NCI-H146 treated with DMSO at 0.1 percent for 48 hours (cell line): Measurements from ENCODE around the gene PBX3.

ENCODE experiments used
- DNase-seq: peaks from one replicate; lab custom pipeline; 2025; ENCODE audit not compliant: unreplicated experiment; lab: John Stamatoyannopoulos, UW

PBX3 gene

DNA sequence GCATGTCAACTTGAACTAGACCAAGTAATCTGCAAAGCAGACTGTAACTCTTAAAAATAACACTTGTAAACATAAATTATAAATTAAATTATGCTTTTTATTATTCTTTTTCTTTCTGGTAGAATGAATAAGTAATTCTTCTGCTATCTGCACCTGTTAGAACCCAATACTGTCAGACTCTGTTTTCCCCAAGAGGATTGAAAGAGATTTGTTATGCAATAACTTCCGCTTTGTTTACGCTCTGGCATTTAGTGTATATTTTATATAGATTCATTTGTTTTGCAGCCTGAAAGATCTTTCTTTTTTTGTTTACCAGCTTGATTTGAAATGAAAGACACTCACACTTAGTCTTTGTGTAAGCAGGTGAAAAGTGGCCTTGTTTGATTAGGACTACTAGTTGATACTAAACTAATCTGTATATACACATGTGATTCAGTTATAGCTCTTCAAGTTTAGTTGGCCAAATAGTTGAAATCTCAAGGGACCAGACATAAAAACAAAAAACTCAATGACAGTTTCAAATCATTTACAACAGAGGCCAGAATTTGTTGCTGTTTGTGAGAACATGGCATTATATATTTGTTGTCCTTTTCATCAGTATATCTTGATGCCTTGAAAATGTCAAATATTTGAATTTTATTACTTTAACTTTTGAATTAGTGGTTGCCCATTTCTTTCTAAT is 155.8 kb downstream of the PBX3 start:
- no peak for DNase-seq

- no peak for DNase-seq
Observed at GRCh38 chr9:125904155-125904851, 157.1 kb downstream of the PBX3 start.

DNA sequence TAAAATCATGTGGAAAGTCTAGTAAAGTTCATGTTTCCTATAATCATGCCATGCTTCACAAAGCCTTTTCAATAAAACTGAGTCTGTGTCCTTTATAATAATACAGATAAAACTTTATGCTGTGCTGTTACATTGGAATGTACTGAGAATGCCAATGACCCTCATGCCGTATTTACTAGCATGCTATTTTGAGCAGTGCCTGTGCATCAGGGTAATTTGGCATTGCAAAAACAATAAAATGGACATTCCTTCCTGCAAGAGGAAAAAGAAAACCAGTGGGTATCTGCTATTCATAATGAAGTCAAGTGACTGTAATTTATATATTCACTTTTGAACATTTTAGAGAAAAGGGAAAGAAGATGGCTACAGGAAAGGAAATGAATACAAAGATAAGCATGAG is 159.0 kb downstream of the PBX3 start:
- no peak for DNase-seq

DNA sequence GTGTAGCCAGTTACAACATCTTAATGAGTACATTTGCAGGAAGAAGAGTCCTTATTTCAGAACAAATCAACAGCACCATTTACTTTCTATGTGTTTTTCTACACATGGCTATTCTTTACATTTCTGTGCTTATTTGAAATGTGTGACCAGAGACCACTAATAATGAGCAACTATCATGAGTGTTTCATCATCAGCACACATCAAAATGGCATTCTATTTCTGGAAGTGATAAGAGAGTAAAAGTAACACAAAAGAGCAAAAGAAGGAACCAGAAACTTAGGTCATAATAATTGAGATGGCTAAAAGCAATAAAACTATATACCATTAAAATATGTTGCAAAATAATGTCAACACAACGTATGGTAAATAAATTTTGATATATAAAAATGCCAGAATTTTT is 159.7 kb downstream of the PBX3 start:
- DNase-seq: no peak

- DNase-seq: no peak
Observed at GRCh38 chr9:125908136-125908535, 161.0 kb downstream of the PBX3 start.

DNA sequence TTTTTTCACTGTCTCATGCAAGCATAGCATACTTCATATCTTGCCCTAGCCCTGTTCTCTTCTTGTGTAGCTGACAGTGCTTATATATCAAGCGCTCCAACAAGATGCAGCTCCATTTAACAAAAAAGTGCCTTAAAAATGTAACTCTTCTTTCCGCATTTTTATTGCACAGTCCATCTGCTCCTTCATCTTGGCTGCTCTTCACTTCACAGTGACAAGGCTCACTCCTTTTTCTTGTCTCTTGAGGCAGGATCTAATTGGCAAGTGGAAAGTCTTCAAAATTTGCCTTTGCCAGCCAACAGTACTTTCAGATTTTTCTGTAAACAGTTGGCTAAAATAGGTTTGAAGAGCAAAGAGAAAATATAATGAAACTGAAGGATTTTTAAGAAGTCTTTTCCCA is 161.8 kb downstream of the PBX3 start:
- no peak for DNase-seq

DNA sequence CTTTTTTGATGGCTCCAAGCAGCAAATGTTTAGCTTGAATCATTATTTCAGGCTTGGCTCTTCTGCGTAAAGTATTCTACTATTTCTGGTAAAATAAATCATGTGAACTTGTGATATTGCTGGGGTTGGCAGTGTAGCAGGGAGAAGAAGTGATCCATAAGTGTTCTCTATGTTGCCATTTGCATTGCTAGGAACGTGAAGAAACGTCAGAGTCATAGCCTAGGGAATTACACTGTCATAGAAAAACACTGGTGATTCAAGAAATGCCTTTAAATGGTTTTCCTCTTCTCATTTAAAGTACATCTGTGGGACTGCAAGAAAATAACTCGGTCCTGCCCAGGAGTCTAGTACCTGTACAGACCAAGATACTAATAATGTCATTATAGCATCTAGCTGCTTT is 162.3 kb downstream of the PBX3 start:
- DNase-seq: no peak

DNA sequence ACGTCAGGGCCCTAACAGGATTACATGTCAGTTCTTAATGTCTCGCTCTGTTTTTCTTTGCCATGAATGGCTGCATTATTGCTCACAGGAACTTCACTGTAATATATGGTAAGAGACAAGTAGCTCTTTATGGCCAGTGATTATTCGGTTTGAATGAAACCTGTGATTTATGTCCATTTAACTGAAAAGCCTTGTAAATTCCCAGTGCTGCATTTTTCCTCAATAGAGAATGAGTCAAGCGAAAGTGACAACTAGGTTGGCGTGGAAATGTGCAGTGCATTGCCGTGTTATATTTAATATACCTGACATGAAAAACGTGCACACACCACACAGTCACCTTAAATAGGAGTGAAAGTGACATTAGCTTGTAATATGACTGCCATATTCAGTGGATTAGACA is 163.1 kb downstream of the PBX3 start:
- DNase-seq: no peak

DNA sequence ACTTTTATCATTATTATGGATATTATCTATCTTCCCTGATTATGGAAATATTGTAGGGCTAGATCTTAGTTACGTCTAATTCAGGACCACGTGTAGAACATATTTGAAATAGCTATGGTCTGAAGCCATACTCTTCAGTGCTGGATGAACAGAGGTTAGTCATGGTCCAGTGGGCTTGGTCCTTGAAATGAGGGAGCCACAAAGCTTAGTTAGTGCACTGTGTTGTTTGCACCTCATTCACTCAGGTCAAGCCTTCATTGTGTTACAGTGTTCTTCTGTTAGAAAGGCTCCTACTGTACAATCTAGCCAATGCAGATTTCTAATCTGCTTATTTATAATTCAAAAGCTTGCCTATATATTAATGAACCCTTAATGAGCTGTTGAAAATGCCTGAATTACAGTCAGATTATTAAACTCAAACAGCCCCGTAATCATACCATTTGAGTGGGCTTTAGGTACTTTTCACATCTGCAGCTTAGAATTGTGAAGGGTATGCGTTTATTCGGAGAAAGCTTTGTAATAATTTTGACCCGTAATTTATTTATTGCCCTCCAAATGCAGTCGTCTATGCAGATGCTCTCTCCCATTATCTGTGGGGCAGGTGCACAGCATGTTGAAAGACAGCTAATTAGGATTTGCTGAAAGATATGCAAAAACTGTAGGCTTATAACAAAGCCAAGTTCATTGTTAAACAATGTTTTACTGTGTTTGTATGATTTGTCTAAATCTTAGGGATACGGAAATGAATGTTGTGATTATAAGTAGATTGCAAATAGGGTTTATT is 164.9 kb downstream of the PBX3 start:
- peak; percentile 9 for DNase-seq

GRCh38 chr9:125912667-125913066 is 165.5 kb downstream of the PBX3 start:
- DNase-seq: no peak

- DNase-seq: no peak
Observed at GRCh38 chr9:125913551-125913950, 166.4 kb downstream of the PBX3 start.

DNA sequence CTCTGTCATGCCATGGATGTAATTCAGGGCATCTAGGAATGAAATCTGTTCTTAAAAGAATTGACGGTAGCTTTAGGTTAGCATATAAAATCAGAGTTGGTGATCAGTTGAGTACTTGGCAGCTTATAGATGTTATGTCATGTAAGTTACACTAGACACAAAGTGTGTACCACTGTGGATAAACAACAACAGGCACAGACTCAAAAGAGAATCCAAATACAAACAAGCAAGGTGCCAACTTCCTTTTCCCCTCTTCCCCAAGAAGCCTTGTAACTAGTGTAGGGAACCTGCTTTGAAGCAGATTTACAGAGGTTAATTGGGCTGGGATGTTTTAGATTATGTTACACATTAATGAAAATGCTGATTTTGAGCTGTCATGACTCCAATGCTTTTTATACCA is 167.2 kb downstream of the PBX3 start:
- no peak for DNase-seq

GRCh38 chr9:125915606-125916005 is 168.4 kb downstream of the PBX3 start:
- DNase-seq: no peak

DNA sequence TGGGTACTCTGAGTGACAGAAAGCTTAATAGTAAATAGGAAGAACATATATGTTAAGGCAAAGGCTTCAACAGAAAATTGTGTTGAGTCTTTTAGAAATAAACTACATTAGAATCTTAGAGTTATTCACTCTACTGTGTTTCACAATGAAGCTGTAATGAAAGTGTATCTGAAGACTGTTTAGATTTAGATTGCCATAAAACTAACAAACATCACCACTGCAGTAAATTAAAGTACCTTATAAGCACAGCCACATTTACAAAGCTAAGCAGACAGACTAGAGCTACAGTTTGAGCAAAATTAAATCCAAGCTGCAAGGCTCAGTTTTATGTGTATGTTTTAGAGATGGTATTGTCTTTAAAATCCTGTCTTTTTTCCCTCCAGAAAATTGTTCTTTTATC is 172.4 kb downstream of the PBX3 start:
- DNase-seq: no peak

GRCh38 chr9:125920402-125920801 is 173.2 kb downstream of the PBX3 start:
- no peak for DNase-seq

- DNase-seq: no peak
Observed at GRCh38 chr9:125922854-125923253, 175.7 kb downstream of the PBX3 start.

- DNase-seq: no peak
Observed at GRCh38 chr9:125924351-125924750, 177.2 kb downstream of the PBX3 start.

DNA sequence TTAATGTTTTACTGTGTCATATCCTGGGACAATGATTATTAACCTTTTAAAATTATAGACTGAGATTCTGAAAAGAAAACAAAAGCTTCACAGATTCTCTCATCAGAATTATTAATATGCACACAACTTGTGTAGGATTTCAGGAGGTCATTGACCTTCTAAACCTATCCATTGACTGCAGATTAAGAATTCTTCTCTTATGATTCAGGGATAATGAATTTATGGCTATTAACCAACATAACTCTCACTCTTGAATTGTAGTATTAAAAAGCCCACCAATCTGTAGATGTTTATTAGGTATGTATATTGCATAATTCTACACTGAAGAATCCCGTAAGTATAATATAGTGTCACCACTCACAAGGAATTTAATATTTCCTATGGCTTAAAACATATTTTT is 179.8 kb downstream of the PBX3 start:
- DNase-seq: no peak

DNA sequence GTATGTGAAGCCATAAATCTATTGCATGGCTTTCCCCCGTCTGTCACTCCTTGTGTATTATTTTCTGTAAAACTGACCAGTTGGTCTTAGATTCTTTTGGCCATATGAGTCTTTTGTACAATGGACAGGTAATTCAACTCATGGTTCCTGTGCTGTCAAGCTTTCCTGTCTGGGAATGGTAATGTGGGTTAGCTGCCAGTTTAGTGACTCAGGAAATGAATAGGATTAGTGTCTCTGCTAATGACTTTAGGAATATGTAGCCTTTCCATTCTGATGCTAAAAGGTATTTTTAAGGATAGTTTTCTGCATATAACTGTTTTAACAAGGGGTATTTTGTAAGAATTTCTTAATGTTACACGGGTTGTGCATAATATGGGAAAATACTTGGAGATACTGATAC is 182.7 kb downstream of the PBX3 start:
- DNase-seq: no peak

GRCh38 chr9:125931211-125931610 is 184.0 kb downstream of the PBX3 start:
- no peak for DNase-seq

GRCh38 chr9:125932012-125932411 is 184.8 kb downstream of the PBX3 start:
- no peak for DNase-seq
